PC-3 (cell line): Measurements from ENCODE around the gene NIN. TPM values are rescaled to one million over a fixed set of nuclear protein-coding genes. Genes with fewer than 3 reads are reported as not detected.
A peak's percentile ranks its signal among the peaks of the same experiment; 100 is the strongest.

Source experiments
- ATAC-seq: fragments of 200-7000 bp; cut with Tn5 transposase; 2 replicates; pipeline ENCODE4 v1.9.1; 2020; ENCODE audit warnings: mild to moderate bottlenecking, moderate library complexity
- BruUV-seq: library from RNA; stranded (reverse); fragments of 400-500 nt; replicated peaks from 2 replicates; lab custom pipeline; 2021; lab: Mats Ljungman, UMichigan
- CTCF ChIA-PET: fragments of 300-600 bp; sonication (Branson Sonifier 250); formaldehyde crosslinking; loops from one replicate; lab custom pipeline; 2022; ENCODE audit warnings: antibody characterized with exemption; lab: Charles Lee
- POLR2A ChIA-PET: fragments of 300-600 bp; sonication (Branson Sonifier 250); formaldehyde crosslinking; loops from one replicate; lab custom pipeline; 2022; ENCODE audit warnings: antibody characterized with exemption; ENCODE audit not compliant: unreplicated experiment; lab: Charles Lee
- DNase-seq: peaks from one replicate; pipeline ENCODE4 v3.0.0-alpha.2; 2015
- H2AFZ ChIP-seq: fragments of 300-600 bp; sonication (generic); 2 replicates; pipeline ENCODE4 v1.6.0; 2016; ENCODE audit warnings: antibody characterized with exemption, low read length
- H3F3A ChIP-seq: fragments of 300-600 bp; sonication (generic); one replicate; pipeline ENCODE4 v1.6.0; 2017; ENCODE audit warnings: antibody characterized with exemption, low read length, control low read depth, mild to moderate bottlenecking; ENCODE audit not compliant: unreplicated experiment
- H3K27ac ChIP-seq: fragments of 300-600 bp; sonication (generic); 2 replicates; pipeline ENCODE4 v1.5.1; 2016; ENCODE audit warnings: mild to moderate bottlenecking, low read length
- H3K27me3 ChIP-seq: fragments of 300-600 bp; sonication (generic); 2 replicates; pipeline ENCODE4 v1.6.1; 2016; ENCODE audit warnings: low read length, mixed read lengths
- H3K36me3 ChIP-seq: fragments of 300-600 bp; sonication (generic); 2 replicates; pipeline ENCODE4 v1.6.1; 2016; ENCODE audit warnings: low read depth, mixed run types, low read length, mixed read lengths
- H3K4me1 ChIP-seq: fragments of 300-600 bp; sonication (generic); 2 replicates; pipeline ENCODE4 v1.5.1; 2016; ENCODE audit warnings: low read length; ENCODE audit not compliant: insufficient read depth
- H3K4me2 ChIP-seq: fragments of 300-600 bp; sonication (generic); 2 replicates; pipeline ENCODE4 v1.6.0; 2016; ENCODE audit warnings: low read length
- H3K4me3 ChIP-seq: fragments of 300-600 bp; sonication (generic); 2 replicates; pipeline ENCODE4 v1.5.1; 2016; ENCODE audit warnings: mild to moderate bottlenecking, low read length, mixed read lengths
- H3K79me2 ChIP-seq: fragments of 300-600 bp; sonication (generic); 2 replicates; pipeline ENCODE4 v1.6.1; 2017; ENCODE audit warnings: low read length, mixed read lengths
- H3K9ac ChIP-seq: fragments of 300-600 bp; sonication (generic); 2 replicates; pipeline ENCODE4 v1.6.0; 2016; ENCODE audit warnings: mild to moderate bottlenecking, low read length
- H3K9me2 ChIP-seq: fragments of 300-600 bp; sonication (generic); replicated peaks from 2 replicates; pipeline ENCODE4 v1.6.1; 2016; ENCODE audit warnings: mixed run types, low read length, mixed read lengths
- H3K9me3 ChIP-seq: fragments of 300-600 bp; sonication (generic); 2 replicates; pipeline ENCODE4 v1.6.1; 2016; ENCODE audit warnings: low read length, mixed read lengths
- H4K20me1 ChIP-seq: fragments of 300-600 bp; sonication (generic); 2 replicates; pipeline ENCODE4 v1.6.1; 2016; ENCODE audit warnings: low read length, mixed read lengths
- EZH2 ChIP-seq: fragments of 300-600 bp; sonication (generic); IDR thresholded peaks from one replicate; pipeline ENCODE4 v1.6.1; 2017; ENCODE audit warnings: antibody characterized with exemption, mild to moderate bottlenecking, low read length; ENCODE audit not compliant: unreplicated experiment
- EZH2phosphoT487 ChIP-seq: fragments of 300-600 bp; sonication (generic); IDR thresholded peaks from 2 replicates; pipeline ENCODE4 v1.6.1; 2018; ENCODE audit warnings: mild to moderate bottlenecking, antibody characterized with exemption, low read length, borderline replicate concordance
- intact Hi-C: fragments of 100-400 bp; cut with micrococcal nuclease; formaldehyde crosslinking; loops from 2 replicates; pipeline ENCODE4 v1.9.0; 2023
- total RNA-seq: library from RNA; depleted of rRNA; stranded (reverse); fragments of >200 nt; gene quantifications from 2 replicates; pipeline ENCODE4 v1.2.3, GENCODE V29; 2014
- TF ChIP-seq, protein P1 (sequence below): fragments of 300-600 bp; sonication (generic); conservative IDR thresholded peaks from 2 replicates; pipeline ENCODE4 v1.5.1; 2017; ENCODE audit warnings: antibody characterized with exemption, low read depth, mild to moderate bottlenecking, low read length

The NIN gene
- total RNA-seq, 1 experiment from 2014 or later, result 34.3 TPM

- no peak overlapping the region for H3K4me3 ChIP-seq
- H3K27me3 ChIP-seq, result no peaks in the 10 kb centered on the region
- DNase-seq (peak; percentile 69), ATAC-seq (peak; percentile 73)
- ChIA-PET POLR2A (no interaction called here), CTCF (interaction anchor here (0.5 kb wide), 1 partner anchor 104 kb away, joined by 22 read pairs; no protein-coding TSS in a partner anchor)
- H3K9me3 ChIP-seq, result no peaks in the 10 kb centered on the region
- H3K4me1 ChIP-seq, result peaks cover 34% of the 10 kb centered on the region
- no peaks in the 10 kb centered on the region for H3K9me2 ChIP-seq
- peak overlapping the region; percentile 16; the same call in 1 of the 2 replicates for H3K4me2 ChIP-seq
- H2AFZ ChIP-seq, result no peak overlapping the region
- BruUV-seq, result no TSS peak
- H3F3A ChIP-seq, result peaks cover 2% of the 10 kb centered on the region
- no peaks in the 10 kb centered on the region for H3K79me2 ChIP-seq
- H3K36me3 ChIP-seq, result peaks cover 21% of the 10 kb centered on the region
- intact Hi-C loops, result loop anchor here (10.0 kb wide), 1 partner anchor 326 kb away; no protein-coding TSS in a partner anchor
- no peak for TF ChIP-seq EZH2phosphoT487
- TF ChIP-seq, protein P1, sequence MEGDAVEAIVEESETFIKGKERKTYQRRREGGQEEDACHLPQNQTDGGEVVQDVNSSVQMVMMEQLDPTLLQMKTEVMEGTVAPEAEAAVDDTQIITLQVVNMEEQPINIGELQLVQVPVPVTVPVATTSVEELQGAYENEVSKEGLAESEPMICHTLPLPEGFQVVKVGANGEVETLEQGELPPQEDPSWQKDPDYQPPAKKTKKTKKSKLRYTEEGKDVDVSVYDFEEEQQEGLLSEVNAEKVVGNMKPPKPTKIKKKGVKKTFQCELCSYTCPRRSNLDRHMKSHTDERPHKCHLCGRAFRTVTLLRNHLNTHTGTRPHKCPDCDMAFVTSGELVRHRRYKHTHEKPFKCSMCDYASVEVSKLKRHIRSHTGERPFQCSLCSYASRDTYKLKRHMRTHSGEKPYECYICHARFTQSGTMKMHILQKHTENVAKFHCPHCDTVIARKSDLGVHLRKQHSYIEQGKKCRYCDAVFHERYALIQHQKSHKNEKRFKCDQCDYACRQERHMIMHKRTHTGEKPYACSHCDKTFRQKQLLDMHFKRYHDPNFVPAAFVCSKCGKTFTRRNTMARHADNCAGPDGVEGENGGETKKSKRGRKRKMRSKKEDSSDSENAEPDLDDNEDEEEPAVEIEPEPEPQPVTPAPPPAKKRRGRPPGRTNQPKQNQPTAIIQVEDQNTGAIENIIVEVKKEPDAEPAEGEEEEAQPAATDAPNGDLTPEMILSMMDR, result no peak
- no peak for TF ChIP-seq EZH2
- 0 out of 2 replicates have a peak overlapping the region, but pooled peaks have one; percentile 8 for H3K27ac ChIP-seq
- H3K9ac ChIP-seq, result no peak overlapping the region
- H4K20me1 ChIP-seq, result no peaks in the 10 kb centered on the region
These were observed 60.4 kb downstream of the NIN start for GRCh38 chr14:50770586-50770985.

DNA sequence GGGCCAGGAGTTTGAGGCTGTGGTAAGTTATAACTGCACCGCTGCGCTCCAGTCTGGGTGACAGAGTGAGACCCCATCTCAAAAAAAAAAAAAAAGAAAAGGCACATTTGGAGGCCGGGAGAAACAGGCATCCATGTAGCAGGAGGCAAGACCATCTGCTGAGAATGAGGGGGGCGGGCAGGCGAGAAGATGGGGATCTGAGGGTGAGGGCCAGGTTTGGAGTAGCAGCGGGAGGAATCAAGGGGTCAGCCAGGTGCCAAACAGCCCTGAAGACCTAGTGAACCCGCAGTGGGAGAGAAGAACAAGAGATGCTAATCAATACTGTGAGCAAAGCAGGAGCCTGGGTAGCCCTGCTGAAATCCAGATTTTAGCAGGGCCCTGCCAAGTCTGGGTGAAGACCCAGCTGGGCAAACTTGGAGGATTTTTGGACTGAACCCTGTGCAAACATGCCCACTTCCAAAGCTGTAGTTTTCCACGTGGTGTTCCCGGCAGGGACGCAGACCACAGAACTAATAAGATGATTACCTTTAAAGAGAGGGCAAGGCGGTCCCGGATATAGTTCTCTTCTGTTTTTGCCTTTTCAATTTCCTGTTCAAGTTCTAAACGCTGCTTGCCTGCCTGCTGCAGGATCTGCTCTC, 61.0 kb downstream of the NIN start:
- CTCF ChIA-PET, result interaction anchor here (0.5 to 0.7 kb wide), 2 partner anchors 24 to 103 kb away, joined by 4 to 22 read pairs; no protein-coding TSS in a partner anchor
- TF ChIP-seq, protein P1, result no peak
- no peak for TF ChIP-seq EZH2phosphoT487
- TF ChIP-seq EZH2, result no peak
- no peaks in the 10 kb centered on the region for H3K9me3 ChIP-seq

DNA sequence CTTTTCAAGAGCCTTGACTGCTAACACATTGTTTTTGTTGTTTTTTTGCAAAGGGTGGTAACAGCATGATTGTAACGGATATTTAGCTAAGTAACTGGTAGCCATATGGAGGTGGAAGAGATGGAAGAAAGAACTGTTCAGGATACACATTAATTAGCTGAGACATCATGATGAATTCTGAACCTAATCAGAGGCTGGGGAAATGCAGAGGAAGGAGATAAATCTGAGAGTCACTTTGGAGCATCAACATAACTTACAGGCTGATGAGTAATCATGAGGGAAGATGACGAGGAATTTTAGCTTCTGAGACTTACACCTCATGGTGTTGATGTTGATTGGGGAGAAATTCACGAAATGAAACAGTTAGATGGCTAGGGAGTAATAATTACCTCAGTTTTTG, 62.3 kb downstream of the NIN start:
- no peak overlapping the region for H2AFZ ChIP-seq
- TF ChIP-seq, protein P1, result no peak
- TF ChIP-seq EZH2 (no peak), EZH2phosphoT487 (no peak)
- no TSS peak for BruUV-seq
- no peaks in the 10 kb centered on the region for H3K9me2 ChIP-seq
- no peak overlapping the region for H3K4me3 ChIP-seq
- no peak overlapping the region for H3K9ac ChIP-seq
- H3K4me1 ChIP-seq, result peaks cover 25% of the 10 kb centered on the region
- intact Hi-C loops, result no loop called here
- ChIA-PET CTCF (no interaction called here), POLR2A (interaction anchor here (0.5 to 0.7 kb wide), 2 partner anchors 89 to 100 kb away, joined by 3 to 7 read pairs; no protein-coding TSS in a partner anchor)
- no peaks in the 10 kb centered on the region for H4K20me1 ChIP-seq
- no peak overlapping the region for H3K27ac ChIP-seq
- ATAC-seq (no peak), DNase-seq (no peak)
- no peak overlapping the region for H3K4me2 ChIP-seq
- H3K27me3 ChIP-seq, result no peaks in the 10 kb centered on the region
- peaks cover 21% of the 10 kb centered on the region for H3K36me3 ChIP-seq
- H3F3A ChIP-seq, result peaks cover 4% of the 10 kb centered on the region
- no peaks in the 10 kb centered on the region for H3K79me2 ChIP-seq
- H3K9me3 ChIP-seq, result no peaks in the 10 kb centered on the region

More for the DNA sequence above, 61.0 kb downstream of the NIN start:
- POLR2A ChIA-PET, result no interaction called here
- H3K4me1 ChIP-seq, result peaks cover 29% of the 10 kb centered on the region
- H4K20me1 ChIP-seq, result no peaks in the 10 kb centered on the region
- H3K9me2 ChIP-seq, result no peaks in the 10 kb centered on the region
- DNase-seq (no peak), ATAC-seq (no peak)
- no peaks in the 10 kb centered on the region for H3K79me2 ChIP-seq
- no peak overlapping the region for H3K4me3 ChIP-seq
- H3K9ac ChIP-seq, result no peak overlapping the region
- H2AFZ ChIP-seq, result no peak overlapping the region
- H3K27ac ChIP-seq, result 0 out of 2 replicates have a peak overlapping the region, but pooled peaks have one; percentile 0
- no peaks in the 10 kb centered on the region for H3K27me3 ChIP-seq
- intact Hi-C loops, result loop anchor here (10.0 kb wide), 1 partner anchor 325 kb away; no protein-coding TSS in a partner anchor
- H3K36me3 ChIP-seq, result peaks cover 21% of the 10 kb centered on the region
- H3K4me2 ChIP-seq, result peak overlapping the region; percentile 16; the same call in 1 of the 2 replicates
- H3F3A ChIP-seq, result no peaks in the 10 kb centered on the region
- BruUV-seq, result no TSS peak
